ENCODE measurements around the gene COL9A1.

- TF ChIP-seq EZH2 (IDR thresholded peaks at IDR 0.05): no peak
- TF ChIP-seq CTCF (IDR thresholded peaks at IDR 0.05): no peak
Measured at GRCh38 chr6:70272071-70272470, 30.8 kb downstream of the COL9A1 start.
